Right lobe of liver (tissue), 4 donors: ENCODE results near the gene NR1I2.

Experiments
- CTCF ChIP-seq, 4 donors: fragments of 200-600 bp in 3 of 4; fragments of 450-650 bp in 1 of 4; IDR thresholded peaks; one replicate each; pipeline versions ENCODE4 v1.5.1 to v1.8.0; 2016 to 2022; ENCODE audit warnings: antibody characterized with exemption in 4 of 4, mild to moderate bottlenecking in 2 of 4
- POLR2A ChIP-seq: fragments of 450-650 bp; IDR thresholded peaks from one replicate; pipeline ENCODE4 v1.6.1; 2017; ENCODE audit warnings: antibody characterized with exemption, mild to moderate bottlenecking
- donor health status: DM: no; HTN: no; CAD: no.
- donor health status: DM: no; HTN: no; CAD: no.
- donor health status: DM: no; HTN: yes; CAD: no.

- no peak for TF ChIP-seq CTCF (IDR thresholded peaks at IDR 0.05)
- TF ChIP-seq POLR2A, result no peak
These were observed 10.4 kb downstream of the NR1I2 start for GRCh38 chr3:119792270-119792669.
